ENCODE results near the gene UBE2D2. TPM values are rescaled to one million over a fixed set of nuclear protein-coding genes. Genes with fewer than 3 reads are reported as not detected.

Gene UBE2D2
- total and polyA plus RNA-seq, 2 of the 13 experiments (the other 11 are each of a cell fraction or from before 2014, with no cell fraction given): 79.1 to 109 TPM

DNA sequence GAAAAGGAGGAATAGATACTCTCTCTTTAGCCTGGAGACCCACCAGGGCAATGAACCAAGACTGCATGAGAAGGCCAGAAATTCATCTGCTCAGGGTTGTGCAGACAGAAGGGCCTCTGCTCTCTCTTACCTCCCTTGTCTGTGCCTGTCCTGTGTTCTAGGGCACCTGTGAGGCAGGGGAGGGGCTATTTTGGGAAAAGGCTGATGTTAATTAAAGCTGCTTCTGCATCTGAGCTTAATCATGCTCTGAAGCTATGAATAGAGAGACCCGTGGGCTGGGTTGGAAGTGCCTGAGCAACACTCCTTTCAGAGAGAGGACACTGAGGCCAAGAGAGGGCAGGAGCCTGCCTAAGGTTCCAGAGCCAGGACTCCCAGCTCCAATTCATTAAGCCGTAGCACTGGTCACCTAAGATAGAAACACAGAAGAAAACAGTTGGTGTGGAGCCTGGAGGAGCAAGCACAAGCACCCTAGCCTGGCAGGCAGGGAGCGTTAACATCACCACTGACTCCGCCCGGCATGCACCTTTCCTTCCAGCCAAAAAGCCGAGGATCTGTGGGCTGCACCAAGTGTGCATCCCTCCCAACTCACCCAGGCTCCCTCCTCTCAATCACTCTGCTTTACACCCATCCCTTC is 47.2 kb upstream of the UBE2D2 start (continued):
- TF ChIP-seq HIC2 (CRISPR knock-in tag; IDR thresholded peaks at IDR 0.05; ENCODE audit: low read depth): no peak
- TF ChIP-seq ZC3H13 (CRISPR knock-in tag; IDR thresholded peaks at IDR 0.05): peak; percentile 70; the same call in 1 of the 2 replicates
- no peak for TF ChIP-seq ZNF121 (CRISPR knock-in tag; IDR thresholded peaks at IDR 0.05)
- no peak for TF ChIP-seq TOE1 (CRISPR knock-in tag; IDR thresholded peaks at IDR 0.05)
- no peak for TF ChIP-seq ZNF607 (CRISPR knock-in tag; IDR thresholded peaks at IDR 0.05; ENCODE audit: borderline replicate concordance)
- no peak for TF ChIP-seq TCF7 (IDR thresholded peaks at IDR 0.05; ENCODE audit: low read depth)
- no peak for TF ChIP-seq ZNF232 (CRISPR knock-in tag; IDR thresholded peaks at IDR 0.05; ENCODE audit: borderline replicate concordance)
- TF ChIP-seq, protein P1, sequence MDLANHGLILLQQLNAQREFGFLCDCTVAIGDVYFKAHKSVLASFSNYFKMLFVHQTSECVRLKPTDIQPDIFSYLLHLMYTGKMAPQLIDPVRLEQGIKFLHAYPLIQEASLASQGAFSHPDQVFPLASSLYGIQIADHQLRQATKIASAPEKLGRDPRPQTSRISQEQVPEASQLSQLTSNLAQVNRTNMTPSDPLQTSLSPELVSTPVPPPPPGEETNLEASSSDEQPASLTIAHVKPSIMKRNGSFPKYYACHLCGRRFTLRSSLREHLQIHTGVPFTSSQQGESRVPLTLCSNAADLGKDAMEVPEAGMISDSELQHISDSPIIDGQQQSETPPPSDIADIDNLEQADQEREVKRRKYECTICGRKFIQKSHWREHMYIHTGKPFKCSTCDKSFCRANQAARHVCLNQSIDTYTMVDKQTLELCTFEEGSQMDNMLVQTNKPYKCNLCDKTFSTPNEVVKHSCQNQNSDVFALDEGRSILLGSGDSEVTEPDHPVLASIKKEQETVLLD (CRISPR knock-in tag; IDR thresholded peaks at IDR 0.05; ENCODE audit: low read depth): no peak
- TF ChIP-seq, protein P2, sequence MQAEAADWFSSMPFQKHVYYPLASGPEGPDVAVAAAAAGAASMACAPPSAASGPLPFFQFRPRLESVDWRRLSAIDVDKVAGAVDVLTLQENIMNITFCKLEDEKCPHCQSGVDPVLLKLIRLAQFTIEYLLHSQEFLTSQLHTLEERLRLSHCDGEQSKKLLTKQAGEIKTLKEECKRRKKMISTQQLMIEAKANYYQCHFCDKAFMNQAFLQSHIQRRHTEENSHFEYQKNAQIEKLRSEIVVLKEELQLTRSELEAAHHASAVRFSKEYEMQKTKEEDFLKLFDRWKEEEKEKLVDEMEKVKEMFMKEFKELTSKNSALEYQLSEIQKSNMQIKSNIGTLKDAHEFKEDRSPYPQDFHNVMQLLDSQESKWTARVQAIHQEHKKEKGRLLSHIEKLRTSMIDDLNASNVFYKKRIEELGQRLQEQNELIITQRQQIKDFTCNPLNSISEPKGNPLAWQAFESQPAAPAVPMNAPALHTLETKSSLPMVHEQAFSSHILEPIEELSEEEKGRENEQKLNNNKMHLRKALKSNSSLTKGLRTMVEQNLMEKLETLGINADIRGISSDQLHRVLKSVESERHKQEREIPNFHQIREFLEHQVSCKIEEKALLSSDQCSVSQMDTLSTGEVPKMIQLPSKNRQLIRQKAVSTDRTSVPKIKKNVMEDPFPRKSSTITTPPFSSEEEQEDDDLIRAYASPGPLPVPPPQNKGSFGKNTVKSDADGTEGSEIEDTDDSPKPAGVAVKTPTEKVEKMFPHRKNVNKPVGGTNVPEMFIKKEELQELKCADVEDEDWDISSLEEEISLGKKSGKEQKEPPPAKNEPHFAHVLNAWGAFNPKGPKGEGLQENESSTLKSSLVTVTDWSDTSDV (CRISPR knock-in tag; IDR thresholded peaks at IDR 0.05): no peak
- no peak for TF ChIP-seq ZNF552 (CRISPR knock-in tag; IDR thresholded peaks at IDR 0.05; ENCODE audit: borderline replicate concordance)
- TF ChIP-seq ZNF597 (CRISPR knock-in tag; IDR thresholded peaks at IDR 0.05): no peak
- no peak for TF ChIP-seq SPEN (CRISPR knock-in tag; IDR thresholded peaks at IDR 0.05; ENCODE audit: low read depth)
- TF ChIP-seq, protein P3, sequence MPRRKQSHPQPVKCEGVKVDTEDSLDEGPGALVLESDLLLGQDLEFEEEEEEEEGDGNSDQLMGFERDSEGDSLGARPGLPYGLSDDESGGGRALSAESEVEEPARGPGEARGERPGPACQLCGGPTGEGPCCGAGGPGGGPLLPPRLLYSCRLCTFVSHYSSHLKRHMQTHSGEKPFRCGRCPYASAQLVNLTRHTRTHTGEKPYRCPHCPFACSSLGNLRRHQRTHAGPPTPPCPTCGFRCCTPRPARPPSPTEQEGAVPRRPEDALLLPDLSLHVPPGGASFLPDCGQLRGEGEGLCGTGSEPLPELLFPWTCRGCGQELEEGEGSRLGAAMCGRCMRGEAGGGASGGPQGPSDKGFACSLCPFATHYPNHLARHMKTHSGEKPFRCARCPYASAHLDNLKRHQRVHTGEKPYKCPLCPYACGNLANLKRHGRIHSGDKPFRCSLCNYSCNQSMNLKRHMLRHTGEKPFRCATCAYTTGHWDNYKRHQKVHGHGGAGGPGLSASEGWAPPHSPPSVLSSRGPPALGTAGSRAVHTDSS (CRISPR knock-in tag; conservative IDR thresholded peaks at IDR 0.05): no peak
- TF ChIP-seq PHF20 (CRISPR knock-in tag; IDR thresholded peaks at IDR 0.05): no peak
- no peak for TF ChIP-seq E2F5 (CRISPR knock-in tag; conservative IDR thresholded peaks at IDR 0.05)
- no peak for TF ChIP-seq IRX3 (CRISPR knock-in tag; IDR thresholded peaks at IDR 0.05; ENCODE audit: borderline replicate concordance, low read depth)
- peak; percentile 30; the same call in 1 of the 2 replicates for TF ChIP-seq RBFOX2 (IDR thresholded peaks at IDR 0.05; ENCODE audit: low read depth, low read length)
- TF ChIP-seq ZNF501 (CRISPR knock-in tag; IDR thresholded peaks at IDR 0.05): peak; percentile 33; the same call in 1 of the 2 replicates
- TF ChIP-seq ZNF891 (CRISPR knock-in tag; IDR thresholded peaks at IDR 0.05): 0 out of 2 replicates have a peak, but pooled peaks have one; percentile 18
